DMS153 (cell line): ENCODE data around the gene ZMYND19.
"Not testable (repeated sequence)": the region's sequence is repeated elsewhere in the genome, so short reads cannot be mapped to it uniquely, and the experiment has no call there.

ENCODE experiments used
- DNase-seq: peaks from one replicate; lab custom pipeline; 2025; lab: John Stamatoyannopoulos, UW

The ZMYND19 gene

DNA sequence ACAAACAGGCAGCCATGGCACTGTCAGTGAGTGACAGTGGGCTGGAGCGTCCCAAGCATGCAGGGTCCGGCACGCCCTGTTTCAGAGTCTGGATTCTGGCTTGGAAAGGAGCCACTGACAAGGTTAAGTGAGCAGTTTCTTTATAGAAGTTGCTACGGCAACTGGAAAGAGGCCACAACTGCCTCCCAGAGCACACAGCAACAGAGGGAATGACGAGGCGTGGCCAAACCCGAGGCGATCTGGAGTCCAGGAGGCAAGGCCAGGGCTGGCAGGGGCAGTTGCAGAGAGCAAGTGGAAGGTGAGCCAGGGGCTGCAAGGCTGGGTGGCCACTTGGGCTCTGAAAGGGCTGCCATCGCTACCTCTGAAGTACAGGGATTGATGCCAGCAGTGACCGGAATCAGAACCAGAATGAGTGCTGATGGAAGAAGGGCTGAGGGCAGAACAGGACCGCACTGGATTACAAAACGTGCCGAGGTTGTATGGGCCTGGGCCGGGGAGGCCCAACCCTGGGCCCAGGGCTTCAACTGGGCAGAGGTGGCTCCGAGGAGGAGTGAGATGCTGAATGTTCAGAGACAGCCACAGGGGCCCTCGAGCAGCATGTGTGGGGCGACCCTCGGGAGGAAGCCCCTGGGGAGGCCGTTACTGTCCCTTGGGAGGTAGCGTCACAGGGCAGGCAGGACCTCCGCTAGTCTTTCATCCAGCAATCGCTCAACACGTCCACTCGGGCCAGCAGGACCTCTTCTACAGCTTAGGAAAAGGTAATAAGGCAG lies 34.1 kb downstream of the ZMYND19 start:
- no peak for DNase-seq

GRCh38 chr9:137555179-137555578 lies 35.1 kb downstream of the ZMYND19 start:
- no peak for DNase-seq

- no peak for DNase-seq
Observed at GRCh38 chr9:137554349-137554748, 36.0 kb downstream of the ZMYND19 start.

DNA sequence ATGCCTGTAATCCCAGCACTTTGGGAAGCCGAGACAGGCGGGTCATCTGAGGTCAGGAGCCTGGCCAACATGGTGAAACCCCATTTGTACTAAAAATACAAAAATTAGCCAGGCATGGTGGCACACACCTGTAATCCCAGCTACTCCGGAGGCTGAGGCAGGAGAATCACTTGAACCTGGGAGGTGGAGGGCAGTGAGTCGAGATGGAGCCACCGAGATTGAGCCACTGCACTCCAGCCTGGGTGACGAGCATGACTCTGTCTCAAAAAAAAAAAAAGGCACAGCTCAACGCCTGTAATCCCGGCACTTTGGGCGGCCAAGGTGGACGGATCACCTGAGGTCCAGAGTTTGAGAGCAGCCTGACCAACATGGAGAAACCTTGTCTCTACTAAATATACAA lies 36.7 kb downstream of the ZMYND19 start:
- not testable (repeated sequence) for DNase-seq

GRCh38 chr9:137552022-137552768 lies 38.1 kb downstream of the ZMYND19 start:
- no peak for DNase-seq

- peak; percentile 54 for DNase-seq
Observed at GRCh38 chr9:137551264-137552021, 38.9 kb downstream of the ZMYND19 start, which contains the start of gene MRPL41. TSS of gene MRPL41 (plus strand) at chr9:137551879. CDS start at chr9:137552082, 203 bp downstream.

DNA sequence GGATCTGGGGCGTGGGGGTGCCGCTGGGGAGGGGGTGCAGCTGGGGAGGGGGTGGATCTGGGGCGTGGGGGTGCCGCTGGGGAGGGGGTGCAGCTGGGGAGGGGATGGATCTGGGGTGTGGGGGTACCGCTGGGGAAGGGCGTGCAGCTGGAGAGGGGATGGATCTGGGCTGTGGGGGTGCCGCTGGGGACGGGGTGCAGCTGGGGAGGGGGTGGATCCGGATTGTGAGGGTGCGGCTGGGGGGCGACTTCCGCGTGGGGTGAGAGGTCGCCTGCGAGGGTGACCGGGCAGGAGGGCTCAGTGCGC lies 39.4 kb downstream of the ZMYND19 start:
- DNase-seq, result not testable (repeated sequence)

DNA sequence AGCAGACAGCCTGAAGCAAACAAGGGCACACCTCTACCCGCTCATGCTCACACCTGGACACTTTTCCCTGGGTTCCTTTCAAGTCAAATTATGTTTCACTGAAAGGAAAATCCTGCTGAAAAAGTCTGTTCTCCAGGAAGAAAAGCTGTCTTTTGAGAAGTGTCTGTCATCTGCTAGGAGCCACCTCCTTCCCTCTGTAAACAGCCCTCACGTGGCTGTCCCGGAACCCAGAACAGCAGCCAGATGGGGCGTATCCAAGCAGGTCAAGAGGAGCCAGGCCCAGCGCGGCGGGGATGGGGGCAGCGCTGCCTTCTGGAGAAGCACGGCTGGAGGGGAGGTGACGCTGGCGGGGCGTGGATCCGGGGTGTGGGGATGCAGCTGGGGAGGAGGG lies 40.1 kb downstream of the ZMYND19 start, which contains the start of gene PNPLA7:
Gene PNPLA7 (minus strand): TSS at position 172 of the 391 bp plus-strand sequence. CDS start 205 bp downstream, outside the sequence.
- peak; percentile 55 for DNase-seq

- no peak for DNase-seq
Observed at GRCh38 chr9:137547687-137548543, 42.4 kb downstream of the ZMYND19 start.

GRCh38 chr9:137545123-137545522 lies 45.2 kb downstream of the ZMYND19 start:
- DNase-seq, result no peak

- DNase-seq, result no peak
Observed at GRCh38 chr9:137544176-137544760, 46.0 kb downstream of the ZMYND19 start.

DNA sequence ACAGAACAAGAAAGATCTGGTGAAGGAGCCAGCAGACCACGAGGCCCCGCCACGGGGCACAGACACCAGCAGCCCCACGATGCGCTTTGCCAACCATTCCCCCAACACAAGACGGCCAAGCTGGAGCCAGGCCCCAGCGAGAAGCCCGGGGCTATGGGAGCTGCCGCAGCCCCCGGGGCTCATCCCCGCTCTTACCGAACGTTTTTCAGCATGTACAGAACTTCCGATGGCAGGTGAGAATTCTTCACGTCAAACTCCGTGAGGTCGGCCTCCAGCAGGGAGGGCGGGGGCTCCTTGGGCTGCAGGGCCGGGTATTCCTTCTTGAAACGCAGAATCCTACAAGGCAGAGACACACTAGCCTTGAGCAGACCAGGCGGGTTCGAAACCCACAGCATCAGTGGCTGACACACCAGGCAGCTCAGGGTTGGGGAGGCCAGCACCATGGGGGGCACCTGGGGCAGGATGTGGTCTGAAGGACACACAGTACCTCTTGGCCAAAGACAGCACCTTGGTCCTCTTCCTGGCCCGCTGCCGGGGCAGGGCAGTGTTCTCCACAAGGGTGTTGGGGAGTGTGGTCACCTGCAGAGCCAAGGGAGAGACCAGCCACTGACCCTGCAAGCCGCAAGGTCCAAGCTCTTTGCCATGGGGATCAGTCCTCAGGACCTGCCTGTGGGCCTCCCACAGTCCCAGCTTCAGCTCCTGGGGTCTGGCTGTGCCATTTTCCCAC lies 46.9 kb downstream of the ZMYND19 start:
- DNase-seq, result no peak

- no peak for DNase-seq
Observed at GRCh38 chr9:137542486-137542885, 47.8 kb downstream of the ZMYND19 start.

GRCh38 chr9:137540536-137540935 lies 49.8 kb downstream of the ZMYND19 start:
- DNase-seq, result no peak

DNA sequence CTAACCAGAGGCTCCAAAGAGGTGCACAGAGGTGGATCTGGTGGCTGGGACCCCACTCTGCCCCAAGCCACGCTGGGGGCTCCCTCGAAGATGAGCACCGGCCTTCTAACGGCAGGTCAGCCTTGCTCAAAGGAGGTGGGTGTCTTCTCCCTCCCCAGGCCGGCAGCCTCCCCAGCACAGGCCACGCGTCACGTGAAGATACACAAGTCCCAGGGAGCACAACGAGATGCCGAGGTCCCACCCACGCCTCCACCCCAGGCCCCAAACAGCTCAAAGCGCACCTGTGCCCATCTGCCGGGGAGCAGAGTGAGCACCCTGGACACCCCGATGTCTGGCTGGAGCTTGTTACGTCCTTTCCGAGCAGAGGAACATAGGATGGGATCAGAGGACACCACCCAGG lies 52.3 kb downstream of the ZMYND19 start:
- no peak for DNase-seq

- DNase-seq, result not testable (repeated sequence)
Observed at GRCh38 chr9:137536594-137537131, 53.6 kb downstream of the ZMYND19 start.

DNA sequence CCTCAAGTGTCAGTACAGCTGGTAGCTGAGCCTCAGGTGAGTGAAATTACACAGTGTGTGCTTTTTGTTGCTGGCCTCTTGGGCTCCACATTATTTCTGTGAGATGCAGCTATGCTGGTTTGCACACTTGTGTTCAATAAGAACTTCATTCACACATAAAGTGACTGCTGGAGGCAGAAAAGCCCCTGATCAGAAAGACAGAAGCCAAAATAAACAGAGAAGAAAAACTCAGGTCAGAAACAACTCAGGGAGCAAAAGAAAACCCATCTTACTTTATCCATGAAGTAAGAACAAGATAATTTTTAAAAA lies 55.2 kb downstream of the ZMYND19 start:
- DNase-seq, result no peak

DNA sequence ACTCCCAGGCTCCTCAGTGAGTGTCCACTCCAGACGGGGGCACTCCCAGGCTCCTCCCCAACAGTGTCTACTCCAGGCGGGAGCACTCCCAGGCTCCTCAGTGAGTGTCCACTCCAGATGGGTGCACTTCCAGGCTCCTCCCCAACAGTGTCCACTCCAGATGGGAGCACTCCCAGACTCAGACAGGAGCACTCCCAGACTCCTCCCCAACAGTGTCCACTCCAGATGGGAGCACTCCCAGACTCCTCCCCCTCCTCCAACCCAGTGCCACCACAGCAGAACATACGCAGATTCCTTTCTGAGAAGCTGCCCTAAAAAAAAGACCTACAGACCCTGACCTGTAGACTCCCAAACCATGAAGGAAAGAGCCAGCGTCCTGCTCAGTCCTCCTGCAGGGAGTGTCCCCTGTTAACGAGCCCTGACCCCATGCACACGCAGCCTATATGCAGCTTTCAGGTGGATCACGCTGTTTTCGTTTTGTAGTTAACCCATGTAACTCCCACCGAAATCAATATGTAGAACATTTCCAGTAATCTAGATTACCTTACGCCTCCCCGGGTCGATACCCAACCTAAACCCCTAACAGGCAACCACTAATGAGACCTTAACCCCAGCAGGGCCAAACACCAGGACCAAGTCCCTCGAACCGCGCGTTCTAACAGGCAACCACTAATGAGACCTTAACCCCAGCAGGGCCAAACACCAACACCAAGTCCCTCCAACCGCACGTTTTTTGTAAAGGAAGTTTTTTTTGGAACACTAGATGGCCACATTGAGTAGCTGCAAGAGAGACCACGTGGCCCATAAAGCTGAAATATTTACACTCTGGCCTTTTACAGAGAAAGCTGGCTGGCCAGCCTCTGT lies 55.8 kb downstream of the ZMYND19 start:
- peak; percentile 78 for DNase-seq

- DNase-seq, result not testable (repeated sequence)
Observed at GRCh38 chr9:137532891-137533468, 57.3 kb downstream of the ZMYND19 start.
